DMS114 treated with DMSO at 0.1 percent for 48 hours (cell line): ENCODE data around the gene PTBP1.
A peak's percentile ranks its signal among the peaks of the same experiment; 100 is the strongest.

Source experiments
- DNase-seq: peaks from one replicate; lab custom pipeline; 2025; ENCODE audit not compliant: unreplicated experiment; lab: John Stamatoyannopoulos, UW

PTBP1 gene

DNA sequence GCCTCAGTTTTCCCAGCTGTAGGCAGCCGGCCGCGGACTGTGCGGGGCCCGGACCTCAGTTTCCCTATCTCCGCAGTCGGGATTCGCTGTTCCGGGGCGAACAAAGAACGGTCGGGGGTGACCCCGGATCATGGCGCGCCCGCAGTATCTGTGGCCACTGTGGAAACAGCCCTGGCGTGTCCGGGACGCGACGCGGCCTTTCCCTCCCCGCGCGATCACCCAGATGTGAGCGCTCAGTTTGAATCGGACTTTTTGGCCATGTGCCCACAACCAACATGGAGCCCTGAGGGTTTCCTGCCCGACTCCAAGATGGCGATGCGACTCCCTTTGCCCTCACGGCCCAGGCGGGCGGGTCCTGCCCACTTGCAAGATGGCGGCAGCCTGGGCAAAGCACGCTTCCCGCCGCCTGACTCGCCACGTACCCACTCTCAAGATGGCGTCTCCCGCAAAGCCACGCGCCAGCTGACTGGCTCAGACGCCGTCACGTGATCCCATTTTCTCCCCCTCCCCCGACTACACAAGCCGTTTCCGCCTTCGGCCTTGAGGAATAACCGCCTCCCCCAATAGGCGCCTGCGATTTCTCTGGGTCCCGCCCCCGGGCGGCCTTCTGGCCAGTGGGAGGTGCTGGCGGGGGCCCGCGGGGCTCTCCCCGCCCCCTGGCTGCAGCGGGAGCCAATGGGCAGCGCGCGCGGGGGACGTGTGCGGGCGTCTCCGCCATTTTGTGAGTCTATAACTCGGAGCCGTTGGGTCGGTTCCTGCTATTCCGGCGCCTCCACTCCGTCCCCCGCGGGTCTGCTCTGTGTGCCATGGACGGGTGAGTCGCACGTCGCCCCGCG is at the start of gene PTBP1:
Gene PTBP1 (plus strand): TSS at position 761 of the 836 bp plus-strand sequence. CDS start 46 bp downstream, at position 807.
- peak; percentile 96 for DNase-seq

- DNase-seq = no peak
These were observed 49.0 kb upstream of the PTBP1 start for GRCh38 chr19:748274-748598.

GRCh38 chr19:749811-750210 is 47.4 kb upstream of the PTBP1 start:
- no peak for DNase-seq

DNA sequence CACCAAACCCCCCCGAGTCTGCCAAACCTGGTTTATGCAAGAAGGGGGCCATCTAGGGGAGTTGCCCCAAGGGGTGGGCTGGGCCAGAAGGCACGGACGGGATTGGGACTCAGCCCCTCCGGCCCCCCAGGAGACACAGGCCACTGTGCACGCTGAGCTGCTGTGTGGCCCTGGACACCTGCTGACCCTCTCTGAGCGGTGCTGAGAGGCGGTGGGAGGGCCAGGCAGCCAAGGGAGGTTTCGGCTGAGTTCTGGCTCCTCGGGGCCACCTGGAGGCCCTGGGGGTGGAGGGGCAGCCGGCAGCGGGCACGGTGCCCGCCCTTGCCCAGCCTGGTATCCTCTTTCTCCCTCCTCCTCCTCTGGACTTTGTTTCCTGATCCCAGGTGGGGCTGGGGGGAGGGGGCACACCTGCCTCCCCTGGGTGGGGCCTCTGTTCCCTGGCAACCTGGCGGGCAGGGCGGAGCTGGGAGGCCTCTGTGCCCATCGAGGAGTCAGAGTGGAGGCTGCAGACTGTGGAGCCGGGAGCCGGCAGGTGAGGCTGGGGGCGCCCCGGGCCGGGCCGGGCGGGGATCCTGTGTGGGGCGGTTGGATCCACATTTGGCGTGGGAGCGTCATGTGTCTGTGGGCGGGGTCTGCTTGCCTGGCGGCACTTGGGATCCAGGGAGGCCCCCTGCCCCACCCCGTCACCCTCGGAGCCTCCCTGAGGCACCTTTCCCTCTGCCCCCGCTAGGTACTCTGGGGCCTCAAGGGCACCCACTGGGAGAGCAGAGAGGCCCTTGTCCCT is 46.4 kb upstream of the PTBP1 start, which contains the start of gene MISP:
Gene MISP (plus strand): TSS at position 473 of the 784 bp plus-strand sequence. CDS start 5,835 bp downstream, outside the sequence.
- no peak for DNase-seq

DNA sequence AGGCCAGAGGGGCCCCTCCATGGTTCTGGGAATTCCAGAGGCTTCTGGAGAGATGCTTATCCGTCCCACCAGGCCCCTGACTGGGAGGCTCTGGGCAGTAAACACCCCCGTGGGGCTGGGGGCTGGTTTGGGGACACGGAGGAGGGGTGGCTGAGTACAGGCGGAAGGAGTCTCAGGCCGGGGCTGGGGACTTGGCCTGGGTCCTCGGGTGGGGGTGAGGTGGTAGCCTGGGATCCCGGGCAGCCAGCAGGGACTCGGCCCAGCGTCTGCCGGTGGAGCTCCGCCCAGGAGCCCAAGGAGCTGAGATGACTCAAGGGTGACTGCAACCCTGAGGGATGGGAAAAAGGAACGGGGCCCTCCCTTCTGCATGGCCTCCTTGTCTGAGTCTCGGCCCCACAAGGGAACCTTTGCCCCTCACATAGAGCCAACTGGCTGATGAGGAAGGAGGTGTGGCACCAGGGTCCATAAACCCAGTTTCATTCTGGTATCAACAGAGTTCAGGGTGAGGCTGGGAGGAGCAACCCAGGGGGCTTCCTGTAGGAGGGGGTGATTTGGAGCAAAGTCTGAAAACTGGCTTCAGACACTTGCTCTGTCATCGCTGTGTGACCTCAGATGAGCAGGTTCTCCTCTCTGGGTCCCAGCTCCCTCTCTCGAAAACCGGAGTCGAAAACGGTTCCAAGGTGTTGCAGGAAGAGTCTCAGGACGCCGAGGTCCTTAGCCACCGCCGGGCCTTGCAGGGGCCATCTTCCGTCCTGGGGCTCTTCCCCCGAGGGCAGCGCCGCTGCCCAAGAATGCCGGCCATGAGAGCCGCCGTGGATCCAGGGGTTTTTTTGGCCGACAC is 45.5 kb upstream of the PTBP1 start:
- no peak for DNase-seq

- no peak for DNase-seq
These were observed 44.4 kb upstream of the PTBP1 start for GRCh38 chr19:752652-753517.

DNA sequence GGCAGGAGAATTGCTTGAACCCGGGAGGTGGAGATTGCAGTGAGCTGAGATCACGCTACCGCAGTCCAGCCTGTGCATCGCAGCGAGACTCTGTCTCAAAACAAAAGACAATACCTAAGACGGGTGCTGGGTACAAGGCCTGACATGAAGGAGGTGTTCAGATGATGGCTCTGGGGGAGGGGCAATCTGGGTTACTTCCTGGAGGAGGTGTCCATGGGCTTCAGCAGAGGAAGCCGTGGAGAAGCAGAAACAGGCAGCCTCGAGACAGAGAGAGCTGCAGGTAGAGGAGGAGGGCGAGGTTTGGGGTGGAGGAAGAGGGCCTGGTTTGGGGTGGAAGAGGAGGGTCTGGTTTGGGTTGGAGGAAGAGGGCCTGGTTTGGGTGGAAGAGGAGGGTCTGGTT is 42.7 kb upstream of the PTBP1 start:
- DNase-seq = no peak

GRCh38 chr19:755063-755462 is 42.2 kb upstream of the PTBP1 start:
- DNase-seq = no peak

DNA sequence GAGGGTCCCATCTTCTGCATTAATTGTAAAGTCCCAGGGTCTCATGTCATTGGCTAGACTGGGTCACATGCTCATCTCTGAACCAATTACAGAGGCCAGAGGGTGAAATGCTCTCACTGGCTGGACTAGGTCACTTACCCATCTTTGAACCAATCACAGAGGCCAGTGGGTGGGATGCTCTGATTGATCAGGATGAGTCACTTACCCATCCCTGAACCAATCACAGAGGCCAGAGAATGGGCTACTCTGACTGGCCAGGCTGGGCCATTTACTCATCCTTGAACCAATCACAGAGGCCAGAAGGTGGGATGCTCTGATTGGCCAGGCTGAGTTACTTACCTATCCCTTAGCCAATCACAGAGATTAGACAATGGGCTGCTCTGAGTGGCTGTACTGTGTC is 41.0 kb upstream of the PTBP1 start:
- no peak for DNase-seq

- DNase-seq = no peak
These were observed 40.2 kb upstream of the PTBP1 start for GRCh38 chr19:756821-757688.

GRCh38 chr19:757811-758668 is 39.2 kb upstream of the PTBP1 start:
- DNase-seq = no peak

DNA sequence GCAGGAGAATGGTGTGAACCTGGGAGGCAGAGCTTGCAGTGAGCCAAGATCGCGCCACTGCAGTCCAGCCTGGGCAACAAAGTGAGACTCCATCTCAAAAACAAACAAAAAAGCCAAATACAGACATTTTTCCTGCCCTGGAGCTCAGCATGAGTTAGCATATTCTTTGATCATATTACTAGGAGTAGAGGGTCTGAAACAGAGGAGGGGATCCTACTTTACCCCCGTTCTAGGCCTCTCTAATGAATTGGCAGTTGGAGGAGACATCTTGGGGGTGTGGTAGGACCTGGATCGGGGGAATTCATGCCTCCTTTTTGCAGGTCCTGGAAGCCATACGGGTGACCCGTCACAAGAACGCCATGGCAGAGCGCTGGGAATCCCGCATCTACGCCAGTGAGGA is 34.1 kb upstream of the PTBP1 start:
- no peak for DNase-seq

DNA sequence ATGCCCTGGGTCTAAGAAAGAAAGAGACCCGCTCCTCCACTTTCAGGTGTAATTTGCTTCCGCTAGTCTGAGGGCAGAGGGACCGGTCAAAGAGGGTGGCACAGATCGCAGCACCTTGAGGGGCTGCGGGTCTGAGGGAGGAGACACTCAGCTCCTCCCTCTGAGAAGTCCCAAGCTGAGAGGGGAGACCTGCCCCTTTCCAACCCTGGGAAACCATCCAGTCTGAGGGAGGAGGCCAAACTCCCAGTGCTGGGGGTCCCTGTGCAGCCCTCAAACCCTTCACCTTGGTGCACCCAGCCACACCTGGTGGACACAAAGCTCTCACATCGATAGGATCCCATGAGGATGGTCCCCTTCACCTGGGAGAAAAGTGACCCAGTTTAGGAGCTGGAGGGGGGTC is 33.4 kb upstream of the PTBP1 start:
- DNase-seq = no peak

DNA sequence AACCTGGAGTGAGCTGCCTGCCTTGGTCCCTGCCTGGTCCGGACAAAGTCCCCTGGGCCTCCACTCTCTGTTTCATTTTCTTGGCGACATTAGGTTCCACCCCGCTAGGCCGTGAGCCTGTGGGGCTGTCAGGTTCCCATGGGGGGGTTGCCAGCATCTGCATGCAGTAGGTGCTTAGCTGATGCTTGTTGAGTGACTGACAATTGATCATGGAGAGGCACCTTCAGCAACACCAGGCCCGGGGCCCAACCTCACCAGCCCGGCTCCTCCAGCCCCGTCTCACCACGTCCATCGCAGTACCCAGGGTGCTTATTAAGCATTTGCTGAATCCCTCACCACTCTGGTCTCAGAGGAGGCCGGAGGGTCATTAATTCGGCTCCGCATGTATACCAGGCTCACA is 33.0 kb upstream of the PTBP1 start:
- DNase-seq = no peak

- no peak for DNase-seq
These were observed 32.0 kb upstream of the PTBP1 start for GRCh38 chr19:765179-765738.

DNA sequence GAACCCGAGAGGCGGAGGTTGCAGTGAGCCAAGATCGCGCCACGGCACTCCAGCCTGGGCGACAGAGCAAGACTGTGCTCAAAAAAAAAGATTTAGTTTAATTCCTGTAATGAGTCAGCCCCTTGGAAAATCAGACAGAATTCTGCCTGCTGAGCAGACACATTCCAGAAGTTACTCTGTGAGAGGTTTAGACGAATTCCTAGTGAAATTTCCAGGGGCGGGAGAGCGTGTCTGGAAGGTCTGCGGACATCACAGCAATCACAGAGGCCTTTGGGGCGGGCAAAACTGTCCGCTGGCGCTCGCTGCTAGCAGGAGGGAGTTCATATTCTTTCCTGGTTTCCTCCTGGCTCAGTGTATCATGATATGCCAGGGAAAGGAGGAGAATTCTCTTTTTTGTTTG is 28.8 kb upstream of the PTBP1 start:
- DNase-seq = no peak

- DNase-seq = no peak
These were observed 27.6 kb upstream of the PTBP1 start for GRCh38 chr19:769616-770015.

GRCh38 chr19:771332-771785 is 25.9 kb upstream of the PTBP1 start:
- no peak for DNase-seq
